Colonic mucosa (tissue), 4 donors: ENCODE measurements around the gene HABP2. TPM values are rescaled to one million over a fixed set of nuclear protein-coding genes. Genes with fewer than 3 reads are reported as not detected.

ENCODE experiments used
- DNase-seq: peaks from one replicate; pipeline ENCODE4 v3.0.0-alpha.2; 2020
- H3K27ac ChIP-seq: fragments of 200-600 bp; one replicate; pipeline ENCODE4 v1.8.0; 2021
- H3K27me3 ChIP-seq: fragments of 200-600 bp; one replicate; pipeline ENCODE4 v1.8.0; 2021
- H3K36me3 ChIP-seq: fragments of 200-600 bp; one replicate; pipeline ENCODE4 v1.8.0; 2021
- H3K4me1 ChIP-seq: fragments of 200-600 bp; one replicate; pipeline ENCODE4 v1.8.0; 2021; ENCODE audit warnings: mild to moderate bottlenecking
- H3K4me3 ChIP-seq: fragments of 200-600 bp; one replicate; pipeline ENCODE4 v1.8.0; 2021
- H3K9ac ChIP-seq, 2 donors: one replicate each; pipeline ENCODE4 v1.7.0; 2013; ENCODE audit warnings: control low read depth in 2 of 2, low read depth in 2 of 2, low read length in 2 of 2
- H3K9me3 ChIP-seq: fragments of 200-600 bp; one replicate; pipeline ENCODE4 v1.8.0; 2021
- CTCF ChIP-seq: fragments of 200-600 bp; IDR thresholded peaks from one replicate; pipeline ENCODE4 v1.8.0; 2022; ENCODE audit warnings: antibody characterized with exemption, mild to moderate bottlenecking
- intact Hi-C: fragments of 100-400 bp; cut with DNase I; formaldehyde crosslinking; loops from one replicate; pipeline ENCODE4 v1.14.1; 2022
- total RNA-seq, 2 donors: library from RNA; stranded (reverse); fragmentation: NEBNext Ultra II Directional in 1 of 2; extraction: Animal tissue kit (Norgen Biotek cat#: 25700) in 1 of 2; gene quantifications; one replicate each; pipeline ENCODE4 v1.2.1, GENCODE V29; 2021
- donor health status: healthy.
- donor health status: DM: no; HTN: no; CAD: no.
- donor health status: DM: no; HTN: no; CAD: no.

HABP2 gene
- total RNA-seq, 2 donors from 2014 or later, result 0.79 TPM; not detected in 1

DNA sequence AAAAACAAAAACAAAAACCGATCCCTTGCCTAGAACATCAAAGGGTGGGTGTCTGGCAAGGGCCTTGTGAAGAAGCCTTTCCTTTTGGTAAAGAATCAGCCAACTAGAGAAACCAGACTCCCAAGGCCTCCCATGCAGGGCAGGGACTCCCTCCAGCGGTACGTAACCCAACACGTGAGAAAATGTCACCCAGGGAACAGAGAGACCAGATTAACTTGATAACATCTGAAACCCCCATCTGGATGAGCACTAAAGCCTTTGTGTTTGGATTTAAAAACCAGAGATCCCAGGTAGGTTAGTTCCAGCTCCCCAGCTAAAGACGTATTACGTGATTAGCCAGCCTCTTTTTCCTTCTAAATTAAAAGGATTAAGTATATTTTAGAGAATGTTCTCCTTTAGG lies 3.0 kb upstream of the HABP2 start:
- Histone ChIP-seq H3K27ac (no peak overlapping the region), H3K4me3 (no peak overlapping the region), H3K27me3 (no peaks in the 10 kb centered on the region), H3K9ac (no peak overlapping the region), H3K4me1 (no peaks in the 10 kb centered on the region), H3K9me3 (no peaks in the 10 kb centered on the region), H3K36me3 (no peaks in the 10 kb centered on the region)
- no peak for TF ChIP-seq CTCF
- no peak for DNase-seq
- intact Hi-C loops, result no loop called here

DNA sequence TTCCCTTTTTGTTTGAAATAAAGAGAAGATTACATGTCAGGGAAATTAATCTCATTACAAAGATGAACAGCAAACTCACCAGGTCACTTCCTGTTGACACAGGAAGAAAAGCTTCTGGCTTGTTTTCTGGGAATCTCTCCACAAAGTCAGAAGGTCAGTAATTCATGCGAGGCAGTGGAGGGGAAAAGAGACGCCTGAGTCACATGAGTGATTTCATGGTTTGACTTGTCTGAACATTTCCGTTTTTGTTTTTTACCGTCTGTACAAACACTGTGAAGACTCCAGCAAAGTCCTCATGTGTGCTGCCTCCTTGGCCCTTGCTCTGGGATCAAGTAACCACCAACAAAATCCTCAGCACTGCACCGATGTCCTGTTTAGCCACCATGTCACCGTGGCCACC lies 2.5 kb upstream of the HABP2 start:
- Histone ChIP-seq H3K27ac (no peak overlapping the region), H3K9ac (no peak overlapping the region), H3K4me1 (no peaks in the 10 kb centered on the region), H3K36me3 (no peaks in the 10 kb centered on the region), H3K9me3 (no peaks in the 10 kb centered on the region), H3K4me3 (no peak overlapping the region), H3K27me3 (no peaks in the 10 kb centered on the region)
- no peak for TF ChIP-seq CTCF
- no peak for DNase-seq
- intact Hi-C loops, result no loop called here

- H3K27me3 ChIP-seq, result no peaks in the 10 kb centered on the region
- H3K4me1 ChIP-seq, result no peaks in the 10 kb centered on the region
- no peak for TF ChIP-seq CTCF
- H3K9me3 ChIP-seq, result no peaks in the 10 kb centered on the region
- no peak overlapping the region for H3K9ac ChIP-seq
- H3K4me3 ChIP-seq, result no peak overlapping the region
- intact Hi-C loops, result no loop called here
- H3K27ac ChIP-seq, result no peak overlapping the region
- no peak for DNase-seq
- H3K36me3 ChIP-seq, result no peaks in the 10 kb centered on the region
Measured at GRCh38 chr10:113552014-113552413, 839 bp upstream of the HABP2 start.

- H3K9me3 ChIP-seq, result no peaks in the 10 kb centered on the region
- intact Hi-C loops, result no loop called here
- H3K4me1 ChIP-seq, result no peaks in the 10 kb centered on the region
- no peak for TF ChIP-seq CTCF
- no peaks in the 10 kb centered on the region for H3K27me3 ChIP-seq
- H3K9ac ChIP-seq, result no peak overlapping the region
- H3K4me3 ChIP-seq, result no peak overlapping the region
- H3K36me3 ChIP-seq, result no peaks in the 10 kb centered on the region
- DNase-seq, result no peak
- H3K27ac ChIP-seq, result no peak overlapping the region
Measured at GRCh38 chr10:113553149-113553548, 296 bp downstream of the HABP2 start.

DNA sequence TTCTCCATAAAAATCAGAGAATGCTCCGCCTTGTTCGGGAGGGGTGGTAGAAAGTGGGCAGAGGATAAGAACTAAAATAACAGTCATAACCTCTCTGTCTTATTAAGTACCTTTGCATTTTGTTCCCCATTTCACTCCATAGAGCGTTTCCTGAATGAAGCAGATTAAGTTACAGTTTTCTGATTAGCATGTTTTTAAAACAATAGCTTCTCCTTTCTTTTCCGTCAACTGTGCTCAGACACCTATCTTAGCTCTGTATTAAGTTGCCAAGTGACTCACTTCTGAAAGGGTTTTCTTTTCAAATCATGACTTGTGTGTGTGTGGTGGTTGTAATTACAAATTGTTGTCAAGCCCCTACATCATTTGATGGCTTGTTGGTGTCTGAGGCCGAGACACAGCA lies 1.4 kb downstream of the HABP2 start:
- Histone ChIP-seq H3K4me1 (no peaks in the 10 kb centered on the region), H3K9me3 (no peaks in the 10 kb centered on the region), H3K27me3 (no peaks in the 10 kb centered on the region), H3K4me3 (no peak overlapping the region), H3K27ac (no peak overlapping the region), H3K9ac (no peak overlapping the region), H3K36me3 (no peaks in the 10 kb centered on the region)
- no peak for DNase-seq
- no peak for TF ChIP-seq CTCF
- intact Hi-C loops, result no loop called here

DNA sequence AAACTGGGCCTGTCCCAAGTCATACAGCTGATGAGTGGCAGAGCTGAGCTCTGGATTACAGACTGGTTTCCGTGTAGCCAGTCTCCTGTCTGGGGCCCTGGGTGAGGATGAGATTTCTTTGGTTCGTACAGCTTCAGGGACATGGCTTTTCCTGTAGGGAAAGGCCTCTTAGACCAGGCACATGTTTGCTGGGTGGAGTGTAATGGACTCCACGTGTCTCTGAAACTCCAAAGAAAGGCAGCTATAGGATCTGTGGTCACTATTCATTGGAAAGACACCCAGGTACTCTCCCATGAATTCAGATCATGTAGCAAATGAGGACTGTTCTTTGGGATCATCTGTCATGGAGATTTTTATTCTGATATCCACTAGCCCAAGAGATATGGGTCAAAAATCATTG lies 2.4 kb downstream of the HABP2 start:
- no peaks in the 10 kb centered on the region for H3K36me3 ChIP-seq
- intact Hi-C loops, result no loop called here
- no peak overlapping the region for H3K4me3 ChIP-seq
- no peaks in the 10 kb centered on the region for H3K9me3 ChIP-seq
- no peaks in the 10 kb centered on the region for H3K4me1 ChIP-seq
- DNase-seq, result no peak
- no peaks in the 10 kb centered on the region for H3K27me3 ChIP-seq
- no peak for TF ChIP-seq CTCF
- H3K9ac ChIP-seq, result no peak overlapping the region
- no peak overlapping the region for H3K27ac ChIP-seq
